Tibial nerve (tissue), 4 donors: ENCODE data around the gene SPATA17.

Experiments used
- CTCF ChIP-seq, 5 experiments: fragments of 200-600 bp in 3 of 5; fragments of 450-650 bp in 2 of 5; sonication (generic) in 3 of 5; IDR thresholded peaks; one replicate each; pipeline ENCODE4 v1.5.1; 2016 to 2019; ENCODE audit warnings: antibody characterized with exemption in 5 of 5, mild to moderate bottlenecking in 3 of 5, moderate library complexity in 2 of 5
- EP300 ChIP-seq, 2 donors: sonication (generic); formaldehyde crosslinking; IDR thresholded peaks; one replicate each; pipeline ENCODE4 v1.6.1; 2017; ENCODE audit warnings: antibody characterized with exemption in 2 of 2, mild to moderate bottlenecking in 1 of 2
- POLR2A ChIP-seq, 2 donors: fragments of 450-650 bp; IDR thresholded peaks; one replicate each; pipeline ENCODE4 v1.6.1; 2017; ENCODE audit warnings: antibody characterized with exemption in 2 of 2, mild to moderate bottlenecking in 2 of 2, moderate library complexity in 2 of 2

- TF ChIP-seq POLR2A (IDR thresholded peaks at IDR 0.05), result no peak
- no peak for TF ChIP-seq CTCF (IDR thresholded peaks at IDR 0.05)
- no peak for TF ChIP-seq EP300 (IDR thresholded peaks at IDR 0.05)
Measured at GRCh38 chr1:217881607-217882332, 250.6 kb downstream of the SPATA17 start.
